K562 (cell line): ENCODE results near the gene PDZK1IP1. TPM values are rescaled to one million over a fixed set of nuclear protein-coding genes. Genes with fewer than 3 reads are reported as not detected.

Experiments used
- CREB1 ChIP-seq, 2 experiments: sonication (generic) in 1 of 2; formaldehyde crosslinking in 1 of 2; IDR thresholded peaks; 2 replicates each; pipeline versions ENCODE4 v1.6.1 to v1.8.0; 2012 to 2022; ENCODE audit warnings: inconsistent platforms in 1 of 2, mild to moderate bottlenecking in 1 of 2, missing genetic modification reagents in 1 of 2, moderate library complexity in 1 of 2
- GTF2F1 ChIP-seq: IDR thresholded peaks from 2 replicates; pipeline ENCODE4 v1.6.1; 2011; ENCODE audit warnings: low read depth, low read length, improper control_type of control experiment
- MAFF ChIP-seq: IDR thresholded peaks from 2 replicates; pipeline ENCODE4 v1.6.1; 2012; ENCODE audit warnings: low read length, improper control_type of control experiment
- MCM3 ChIP-seq: fragments of 450-650 bp; IDR thresholded peaks from 2 replicates; pipeline ENCODE4 v1.6.1; 2016
- NCOA6 ChIP-seq: fragments of 450-650 bp; IDR thresholded peaks from 2 replicates; pipeline ENCODE4 v1.6.1; 2017; ENCODE audit warnings: mild to moderate bottlenecking
- NEUROD1 ChIP-seq: fragments of 150-350 bp; IDR thresholded peaks from 2 replicates; pipeline ENCODE4 v1.6.1; 2014; ENCODE audit warnings: borderline replicate concordance, low read length, low read depth; ENCODE audit not compliant: partially characterized antibody
- NR2C2 ChIP-seq, 2 experiments: fragments of 200-800 bp in 1 of 2; sonication (Bioruptor generic) in 1 of 2; sonication (generic) in 1 of 2; formaldehyde crosslinking in 1 of 2; IDR thresholded peaks; 2 replicates each; pipeline versions ENCODE4 v1.6.1 to v1.8.0; 2016 to 2022; ENCODE audit warnings: mild to moderate bottlenecking in 1 of 2, missing compliant biosample characterization in 1 of 2, missing genetic modification characterization in 1 of 2, missing genetic modification reagents in 1 of 2
- NRF1 ChIP-seq, 2 experiments: fragments of 450-650 bp; IDR thresholded peaks in 1 of 2; conservative IDR thresholded peaks in 1 of 2; 2 replicates each; pipeline ENCODE4 v1.6.1; 2014; ENCODE audit warnings: mild to moderate bottlenecking in 2 of 2
- PHF21A ChIP-seq: fragments of 450-650 bp; IDR thresholded peaks from 2 replicates; pipeline ENCODE4 v1.6.1; 2017; ENCODE audit warnings: low read depth, borderline replicate concordance
- PTTG1 ChIP-seq: fragments of 450-650 bp; IDR thresholded peaks from 2 replicates; pipeline ENCODE4 v1.6.1; 2016; ENCODE audit warnings: low read depth, mild to moderate bottlenecking, missing genetic modification characterization, missing compliant biosample characterization
- RAD51 ChIP-seq: fragments of 450-650 bp; IDR thresholded peaks from 2 replicates; pipeline ENCODE4 v1.7.1; 2016; ENCODE audit warnings: low read depth, mild to moderate bottlenecking, borderline replicate concordance
- RNF219 ChIP-seq: fragments of 250-450 bp; sonication (Bioruptor Pico); IDR thresholded peaks from 2 replicates; pipeline ENCODE4 v1.5.0; 2022; ENCODE audit warnings: mild to moderate bottlenecking
- RUNX1 ChIP-seq: sonication (generic); IDR thresholded peaks from 2 replicates; pipeline ENCODE4 v1.6.1; 2016; ENCODE audit warnings: antibody characterized with exemption, low read depth
- SIRT6 ChIP-seq: IDR thresholded peaks from one replicate; pipeline ENCODE4 v1.6.1; 2012; ENCODE audit warnings: low read depth, mild to moderate bottlenecking, control low read depth, inconsistent platforms, low read length, moderate library complexity
- SMAD2 ChIP-seq: fragments of 150-350 bp; IDR thresholded peaks from 2 replicates; pipeline ENCODE4 v1.6.1; 2014; ENCODE audit warnings: low read depth, mild to moderate bottlenecking, low read length
- STAT5A ChIP-seq: IDR thresholded peaks from 2 replicates; pipeline ENCODE4 v1.6.1; 2012; ENCODE audit warnings: low read length, inconsistent platforms, borderline replicate concordance
- TCFL5 ChIP-seq: fragments of 250-450 bp; sonication (Bioruptor Pico); conservative IDR thresholded peaks from 2 replicates; pipeline ENCODE4 v1.6.1; 2021; ENCODE audit warnings: mild to moderate bottlenecking, moderate library complexity, matching md5 sums
- ZNF121 ChIP-seq: sonication (generic); formaldehyde crosslinking; conservative IDR thresholded peaks from 2 replicates; pipeline ENCODE4 v1.8.0; 2022; ENCODE audit warnings: missing genetic modification reagents
- ZNF445 ChIP-seq: fragments of 250-450 bp; sonication (Bioruptor Pico); IDR thresholded peaks from 2 replicates; pipeline ENCODE4 v1.4.0; 2020; ENCODE audit warnings: low read depth, mild to moderate bottlenecking, moderate library complexity
- polyA plus RNA-seq, 8 experiments: library from polyadenylated mRNA; depleted of rRNA in 4 of 8; stranded (reverse) in 5 of 8; unstranded in 3 of 8; fragments of >200 nt; fragmentation: Nextera tagmentation in 2 of 8; fragmentation: Illumina TruSeq in 1 of 8; extraction: Ambion mirVana in 2 of 8; extraction: Trizol in 1 of 8; gene quantifications; 2 replicates each; pipeline versions ENCODE4 v1.2.1 to v1.2.3, GENCODE V29; 2011 to 2014; ENCODE audit warnings: inconsistent platforms in 1 of 8, missing spikeins in 1 of 8
- total RNA-seq, 7 experiments: library from RNA; depleted of rRNA in 6 of 7; stranded (reverse); fragments of >200 nt in 6 of 7; fragmentation: Illumina TruSeq in 2 of 7; extraction: Trizol in 2 of 7; gene quantifications; 2 replicates each; pipeline versions ENCODE4 v1.2.1 to v1.2.3, GENCODE V29; 2011 to 2021; ENCODE audit warnings: low replicate concordance in 1 of 7
- TF ChIP-seq, protein P1 (sequence below), 2 experiments: IDR thresholded peaks; 2 replicates each; pipeline ENCODE4 v1.6.1; 2012; ENCODE audit warnings: improper control_type of control experiment in 2 of 2, low read depth in 2 of 2, low read length in 2 of 2, borderline replicate concordance in 1 of 2
- TF ChIP-seq, protein P2 (sequence below): fragments of 450-650 bp; IDR thresholded peaks from one replicate; pipeline ENCODE4 v1.6.1; 2018; ENCODE audit warnings: mild to moderate bottlenecking, moderate library complexity; ENCODE audit not compliant: partially characterized antibody

The PDZK1IP1 gene
- total and polyA plus RNA-seq, 9 of the 15 experiments (the other 6 are each of a cell fraction or from before 2014, with no cell fraction given), result 0.17 to 0.68 (median 0.53) TPM; not detected in 2

GRCh38 chr1:47231301-47232186 is 41.7 kb upstream of the PDZK1IP1 start (continued):
- TF ChIP-seq CREB1 (IDR thresholded peaks at IDR 0.05) (no peak; the same call in 1 of the 2 replicates), CREB1 (CRISPR knock-in tag; IDR thresholded peaks at IDR 0.05) (peak; percentile 35; the same call in 1 of the 2 replicates), ZNF121 (CRISPR knock-in tag) (no peak), SIRT6 (no peak), MAFF (no peak), PTTG1 (tag) (no peak), STAT5A (peak; percentile 55; the same call in 1 of the 2 replicates), NCOA6 (no peak), RNF219 (CRISPR knock-in tag) (0 out of 2 replicates have a peak, but pooled peaks have one; percentile 55), NEUROD1 (no peak), TCFL5 (CRISPR knock-in tag) (no peak), MCM3 (no peak; the same call in 1 of the 2 replicates), PHF21A (peak; percentile 74; the same call in 1 of the 2 replicates), RAD51 (peak; percentile 32; the same call in 1 of the 2 replicates), SMAD2 (no peak), GTF2F1 (no peak), RUNX1 (no peak), ZNF445 (CRISPR knock-in tag) (no peak), NR2C2 (CRISPR knock-in tag; IDR thresholded peaks at IDR 0.05) (0 out of 2 replicates have a peak, but pooled peaks have one; percentile 6), NR2C2 (tag; IDR thresholded peaks at IDR 0.05) (no peak), NRF1 (conservative IDR thresholded peaks at IDR 0.05 in 1 of 2, IDR thresholded peaks at IDR 0.05 in 1 of 2) (peak; percentile 47 to 54; a peak in 3 of 4 replicates)
- TF ChIP-seq, protein P1, sequence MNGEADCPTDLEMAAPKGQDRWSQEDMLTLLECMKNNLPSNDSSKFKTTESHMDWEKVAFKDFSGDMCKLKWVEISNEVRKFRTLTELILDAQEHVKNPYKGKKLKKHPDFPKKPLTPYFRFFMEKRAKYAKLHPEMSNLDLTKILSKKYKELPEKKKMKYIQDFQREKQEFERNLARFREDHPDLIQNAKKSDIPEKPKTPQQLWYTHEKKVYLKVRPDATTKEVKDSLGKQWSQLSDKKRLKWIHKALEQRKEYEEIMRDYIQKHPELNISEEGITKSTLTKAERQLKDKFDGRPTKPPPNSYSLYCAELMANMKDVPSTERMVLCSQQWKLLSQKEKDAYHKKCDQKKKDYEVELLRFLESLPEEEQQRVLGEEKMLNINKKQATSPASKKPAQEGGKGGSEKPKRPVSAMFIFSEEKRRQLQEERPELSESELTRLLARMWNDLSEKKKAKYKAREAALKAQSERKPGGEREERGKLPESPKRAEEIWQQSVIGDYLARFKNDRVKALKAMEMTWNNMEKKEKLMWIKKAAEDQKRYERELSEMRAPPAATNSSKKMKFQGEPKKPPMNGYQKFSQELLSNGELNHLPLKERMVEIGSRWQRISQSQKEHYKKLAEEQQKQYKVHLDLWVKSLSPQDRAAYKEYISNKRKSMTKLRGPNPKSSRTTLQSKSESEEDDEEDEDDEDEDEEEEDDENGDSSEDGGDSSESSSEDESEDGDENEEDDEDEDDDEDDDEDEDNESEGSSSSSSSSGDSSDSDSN (IDR thresholded peaks at IDR 0.05; ENCODE audit: borderline replicate concordance in 1 of 2, low read depth in 2 of 2, low read length in 2 of 2), result peak; percentile 52 to 67; a peak in 1 of 4 replicates
- TF ChIP-seq, protein P2, sequence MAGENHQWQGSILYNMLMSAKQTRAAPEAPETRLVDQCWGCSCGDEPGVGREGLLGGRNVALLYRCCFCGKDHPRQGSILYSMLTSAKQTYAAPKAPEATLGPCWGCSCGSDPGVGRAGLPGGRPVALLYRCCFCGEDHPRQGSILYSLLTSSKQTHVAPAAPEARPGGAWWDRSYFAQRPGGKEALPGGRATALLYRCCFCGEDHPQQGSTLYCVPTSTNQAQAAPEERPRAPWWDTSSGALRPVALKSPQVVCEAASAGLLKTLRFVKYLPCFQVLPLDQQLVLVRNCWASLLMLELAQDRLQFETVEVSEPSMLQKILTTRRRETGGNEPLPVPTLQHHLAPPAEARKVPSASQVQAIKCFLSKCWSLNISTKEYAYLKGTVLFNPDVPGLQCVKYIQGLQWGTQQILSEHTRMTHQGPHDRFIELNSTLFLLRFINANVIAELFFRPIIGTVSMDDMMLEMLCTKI, result no peak
